CD4-positive, alpha-beta memory T cell (primary cell): ENCODE measurements around the gene IL4R. TPM values are rescaled to one million over a fixed set of nuclear protein-coding genes. Genes with fewer than 3 reads are reported as not detected.
A peak's percentile ranks its signal among the peaks of the same experiment; 100 is the strongest.

Experiments
- CTCF ChIA-PET: fragments of 350-600 bp; sonication (Branson Sonifier 250); formaldehyde crosslinking; loops from one replicate; lab custom pipeline; 2021; ENCODE audit warnings: inconsistent platforms; ENCODE audit not compliant: partially characterized antibody; lab: Charles Lee
- POLR2A ChIA-PET: fragments of 350-600 bp; sonication (Branson Sonifier 250); formaldehyde crosslinking; loops from one replicate; lab custom pipeline; 2021; ENCODE audit not compliant: partially characterized antibody; lab: Charles Lee
- DNase-seq, 5 donors: peaks; one replicate each; pipeline versions ENCODE4 v3.0.0 to v3.0.0-alpha.2; 2020 to 2022; ENCODE audit warnings: mixed read lengths in 1 of 5
- H3K27ac ChIP-seq: one replicate; pipeline ENCODE4 v1.7.0; 2013; ENCODE audit warnings: low read depth, low read length
- H3K27me3 ChIP-seq: 2 replicates; pipeline ENCODE4 v1.7.0; 2013; ENCODE audit warnings: mild to moderate bottlenecking, low read length, moderate library complexity; ENCODE audit not compliant: insufficient read depth
- H3K36me3 ChIP-seq: 2 replicates; pipeline ENCODE4 v1.7.0; 2013; ENCODE audit warnings: mild to moderate bottlenecking, low read length, moderate library complexity; ENCODE audit not compliant: insufficient read depth
- H3K4me1 ChIP-seq: 2 replicates; pipeline ENCODE4 v1.7.0; 2013; ENCODE audit warnings: mild to moderate bottlenecking, low read length, moderate library complexity; ENCODE audit not compliant: insufficient read depth
- H3K4me3 ChIP-seq, 2 donors: one replicate each; pipeline ENCODE4 v1.7.0; 2013; ENCODE audit warnings: low read length in 2 of 2, mild to moderate bottlenecking in 1 of 2
- H3K9me3 ChIP-seq, 2 donors: one replicate each; pipeline ENCODE4 v1.7.0; 2013; ENCODE audit warnings: low read length in 2 of 2, control low read depth in 1 of 2; ENCODE audit not compliant: control insufficient read depth in 1 of 2
- H3K27ac Mint-ChIP-seq, 7 donors: one replicate each; pipeline ENCODE4 v1.8.0; 2020 to 2021; ENCODE audit warnings: mixed read lengths in 7 of 7, mild to moderate bottlenecking in 6 of 7, inconsistent platforms in 3 of 7, moderate library complexity in 3 of 7
- H3K27me3 Mint-ChIP-seq, 2 donors: one replicate each; pipeline ENCODE4 v1.8.0; 2020 to 2021; ENCODE audit warnings: mixed read lengths in 2 of 2
- H3K36me3 Mint-ChIP-seq, 2 donors: one replicate each; pipeline ENCODE4 v1.8.0; 2020 to 2021; ENCODE audit warnings: mixed read lengths in 2 of 2, inconsistent platforms in 1 of 2, mild to moderate bottlenecking in 1 of 2
- H3K4me1 Mint-ChIP-seq, 4 donors: one replicate each; pipeline ENCODE4 v1.8.0; 2020 to 2021; ENCODE audit warnings: mixed read lengths in 4 of 4, mild to moderate bottlenecking in 1 of 4
- H3K4me3 Mint-ChIP-seq, 8 donors: one replicate each; pipeline ENCODE4 v1.8.0; 2020 to 2021; ENCODE audit warnings: mixed read lengths in 8 of 8, mild to moderate bottlenecking in 7 of 8, moderate library complexity in 6 of 8, inconsistent platforms in 3 of 8
- H3K9me3 Mint-ChIP-seq, 8 donors: one replicate each; pipeline ENCODE4 v1.8.0; 2020 to 2021; ENCODE audit warnings: mixed read lengths in 8 of 8, mild to moderate bottlenecking in 5 of 8, inconsistent platforms in 3 of 8, moderate library complexity in 1 of 8
- intact Hi-C: fragments of 100-400 bp; cut with micrococcal nuclease; formaldehyde crosslinking; loops from one replicate; pipeline ENCODE4 v1.15.1; 2023
- polyA plus RNA-seq, 2 donors: library from polyadenylated mRNA; unstranded; fragments of 300-500 nt; fragmentation: Illumina TruSeq; gene quantifications; one replicate each; pipeline ENCODE4 v1.2.3, GENCODE V29; 2021
- total RNA-seq, 2 experiments: library from RNA; stranded (reverse); gene quantifications; one replicate each; pipeline ENCODE4 v1.2.3, GENCODE V29; 2021

Gene IL4R
- total and polyA plus RNA-seq, 4 experiments from 2014 or later = 32.6 to 152 (median 104) TPM

DNA sequence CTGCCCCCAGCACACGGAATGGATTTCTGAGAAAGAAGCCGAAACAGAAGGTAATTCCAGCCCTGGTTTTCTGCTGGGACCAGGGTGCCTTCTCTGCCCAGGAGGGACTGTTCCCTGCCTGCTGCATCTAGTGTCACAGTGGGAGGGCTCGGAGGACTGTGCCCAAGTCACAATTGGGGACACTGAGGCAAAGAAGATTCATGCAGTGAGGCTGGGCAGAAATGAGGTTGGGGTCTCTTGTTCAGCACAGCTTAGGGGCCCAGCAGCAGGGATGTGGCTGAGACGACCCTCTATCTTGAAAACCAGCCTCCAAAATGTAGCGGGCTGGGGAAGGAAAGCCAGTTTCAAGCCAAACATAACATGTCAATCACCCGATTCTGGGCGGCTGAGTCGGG lies 88.8 kb downstream of the IL4R start:
- no peaks in the 10 kb centered on the region for H3K27me3 Mint-ChIP-seq
- Histone ChIP-seq H3K9me3 (no peaks in the 10 kb centered on the region), H3K4me1 (peaks cover 55% of the 10 kb centered on the region), H3K27ac (peak overlapping the region; percentile 83), H3K27me3 (no peaks in the 10 kb centered on the region), H3K4me3 (peak overlapping the region; percentile 69 to 98), H3K36me3 (no peaks in the 10 kb centered on the region)
- intact Hi-C loops = loop anchor here (1.0 to 2.0 kb wide), 6 partner anchors 24 to 167 kb away; no protein-coding TSS in a partner anchor
- peak overlapping the region; percentile 94 to 99 (median 98) for H3K4me3 Mint-ChIP-seq
- no peaks in the 10 kb centered on the region for H3K9me3 Mint-ChIP-seq
- POLR2A ChIA-PET = interaction anchor here (0.8 to 8.7 kb wide), 29 partner anchors 8 to 231 kb away, joined by 3 to 118 read pairs (median 5); partner anchors contain the start of genes GTF3C1, KATNIP and KDM8
- peak overlapping the region; percentile 93 to 99 (median 96) for H3K27ac Mint-ChIP-seq
- peak in 1 of 5 donors; percentile 48 for DNase-seq
- peaks cover 0 to 20% of the 10 kb centered on the region in 2 donors for H3K36me3 Mint-ChIP-seq
- H3K4me1 Mint-ChIP-seq = peaks cover 38 to 85% (median 59%) of the 10 kb centered on the region in 4 donors
- CTCF ChIA-PET = interaction anchor here (0.8 to 1.7 kb wide), 3 partner anchors 8 to 225 kb away, joined by 3 to 6 read pairs (median 4); no protein-coding TSS in a partner anchor

DNA sequence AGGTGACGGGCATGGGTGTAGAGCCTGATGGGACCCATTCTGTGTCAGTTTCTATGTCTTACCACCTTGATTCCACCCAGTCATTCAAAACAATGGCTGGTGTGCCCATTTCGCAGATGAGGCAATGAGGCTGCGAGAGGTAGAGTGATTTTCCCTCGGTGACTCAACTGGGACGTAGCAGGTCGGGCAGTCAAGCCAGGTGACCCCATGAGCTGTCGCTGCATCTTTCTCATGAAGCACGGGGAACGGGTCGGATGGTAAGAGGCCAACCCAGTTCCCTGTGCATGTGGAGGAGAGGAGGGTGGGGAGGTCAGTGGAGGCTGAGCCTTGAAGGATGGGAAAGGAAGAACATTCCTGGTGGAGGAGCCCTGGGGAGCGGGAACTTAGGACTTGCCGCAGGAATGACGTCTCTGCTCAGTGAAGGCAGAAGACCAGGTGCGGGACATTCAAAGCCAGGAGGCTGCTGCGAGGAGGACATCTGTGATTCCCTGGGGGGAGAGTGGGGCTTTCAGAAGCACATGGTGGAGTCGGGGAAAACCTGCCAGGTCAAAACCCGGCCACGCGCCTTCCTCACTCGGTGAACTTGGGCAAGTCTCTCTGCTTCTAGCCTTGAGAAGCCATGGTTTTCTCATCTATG lies 89.3 kb downstream of the IL4R start:
- H3K27me3 Mint-ChIP-seq = no peaks in the 10 kb centered on the region
- Histone ChIP-seq H3K4me3 (peak overlapping the region; percentile 69 to 98), H3K27ac (peak overlapping the region; percentile 83), H3K27me3 (no peaks in the 10 kb centered on the region), H3K9me3 (no peaks in the 10 kb centered on the region), H3K4me1 (peaks cover 60% of the 10 kb centered on the region), H3K36me3 (no peaks in the 10 kb centered on the region)
- DNase-seq = peak in 3 of 5 donors; percentile 18 to 70 (median 40)
- peak overlapping the region; percentile 93 to 99 (median 96) for H3K27ac Mint-ChIP-seq
- CTCF ChIA-PET = interaction anchor here (1.0 to 3.1 kb wide), 5 partner anchors 11 to 203 kb away, joined by 3 to 16 read pairs (median 4); no protein-coding TSS in a partner anchor
- H3K4me3 Mint-ChIP-seq = peak overlapping the region; percentile 94 to 99 (median 98)
- H3K9me3 Mint-ChIP-seq = no peaks in the 10 kb centered on the region
- peaks cover 0 to 21% of the 10 kb centered on the region in 2 donors for H3K36me3 Mint-ChIP-seq
- POLR2A ChIA-PET = interaction anchor here (0.7 to 8.7 kb wide), 21 partner anchors 10 to 225 kb away, joined by 3 to 118 read pairs (median 5); partner anchors contain the start of gene KDM8
- peaks cover 43 to 90% (median 64%) of the 10 kb centered on the region in 4 donors for H3K4me1 Mint-ChIP-seq
- intact Hi-C loops = loop anchor here (1.0 to 2.0 kb wide), 6 partner anchors 24 to 168 kb away; no protein-coding TSS in a partner anchor

DNA sequence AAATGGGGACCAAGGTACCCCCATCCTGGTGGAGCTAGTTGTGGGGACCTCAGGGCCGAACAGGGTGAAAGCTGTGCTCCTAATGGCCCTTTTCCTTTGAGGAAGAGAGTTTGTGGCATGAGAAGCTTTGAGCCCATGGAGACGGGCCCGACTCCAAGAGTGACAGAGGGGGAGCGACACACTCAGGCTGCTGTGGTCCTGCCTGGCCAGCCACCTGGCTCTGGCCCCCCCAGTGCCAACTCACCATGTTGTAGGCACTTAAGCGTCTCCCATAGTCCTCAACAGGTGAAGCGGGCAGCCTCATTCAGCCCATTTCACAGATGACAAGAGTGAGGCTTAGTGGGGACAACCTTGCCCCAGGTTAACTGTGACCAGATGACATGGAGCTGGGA lies 89.8 kb downstream of the IL4R start:
- Mint-ChIP-seq H3K27me3 (no peaks in the 10 kb centered on the region), H3K4me3 (peak overlapping the region; percentile 94 to 99 (median 98)), H3K9me3 (no peaks in the 10 kb centered on the region), H3K36me3 (peaks cover 0 to 25% of the 10 kb centered on the region in 2 donors), H3K27ac (peak overlapping the region; percentile 93 to 99 (median 96)), H3K4me1 (peaks cover 46 to 92% (median 69%) of the 10 kb centered on the region in 4 donors)
- Histone ChIP-seq H3K36me3 (no peaks in the 10 kb centered on the region), H3K4me3 (peak overlapping the region; percentile 69 to 98), H3K27me3 (no peaks in the 10 kb centered on the region), H3K4me1 (peaks cover 65% of the 10 kb centered on the region), H3K9me3 (no peaks in the 10 kb centered on the region), H3K27ac (peak overlapping the region; percentile 83)
- ChIA-PET POLR2A (interaction anchor here (0.7 to 8.7 kb wide), 13 partner anchors 10 to 204 kb away, joined by 3 to 118 read pairs (median 9); partner anchors contain the start of gene KDM8), CTCF (interaction anchor here (1.0 to 3.1 kb wide), 7 partner anchors 12 to 204 kb away, joined by 3 to 16 read pairs (median 4); no protein-coding TSS in a partner anchor)
- no peak for DNase-seq
- intact Hi-C loops = loop anchor here (2.0 kb wide), 4 partner anchors 23 to 89 kb away; no protein-coding TSS in a partner anchor

DNA sequence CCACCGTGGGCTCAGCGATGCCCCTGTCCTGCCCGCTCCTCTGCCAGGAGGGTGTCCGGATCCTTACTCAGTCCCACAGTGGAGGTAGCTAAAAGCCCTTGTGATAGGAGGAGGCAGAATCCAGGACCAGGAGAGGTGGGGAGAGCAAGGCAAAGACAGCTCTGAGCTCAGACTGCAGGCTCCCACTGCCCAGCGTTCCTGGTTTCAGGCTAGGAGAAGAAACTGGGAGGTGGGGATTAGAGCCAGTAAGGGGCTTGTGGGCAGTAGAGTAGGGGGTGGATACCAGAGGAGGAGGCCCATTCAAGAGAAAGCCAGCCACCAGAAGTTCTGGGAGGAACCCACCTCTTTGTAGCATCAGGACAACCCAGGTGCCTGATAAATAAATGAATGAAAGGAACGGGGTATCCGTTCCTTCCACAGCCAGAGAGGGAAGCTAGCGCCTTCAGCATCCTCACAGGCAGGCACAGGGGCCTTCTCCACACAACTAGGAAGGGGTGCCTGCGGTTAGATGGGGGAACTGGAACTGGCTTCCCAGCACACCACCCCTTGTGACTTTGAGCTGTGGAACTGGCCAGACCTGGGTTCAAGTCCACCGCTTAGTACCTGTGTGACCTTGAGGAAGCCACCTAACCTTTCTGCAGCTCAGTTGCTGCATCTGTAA lies 90.5 kb downstream of the IL4R start:
- H3K36me3 ChIP-seq = no peaks in the 10 kb centered on the region
- Mint-ChIP-seq H3K9me3 (no peaks in the 10 kb centered on the region), H3K36me3 (peaks cover 0 to 26% of the 10 kb centered on the region in 2 donors), H3K4me3 (peak overlapping the region; percentile 94 to 99 (median 98)), H3K27ac (peak overlapping the region; percentile 94 to 99 (median 96)), H3K4me1 (peaks cover 49 to 90% (median 70%) of the 10 kb centered on the region in 4 donors), H3K27me3 (no peaks in the 10 kb centered on the region)
- peaks cover 70% of the 10 kb centered on the region for H3K4me1 ChIP-seq
- H3K4me3 ChIP-seq = peak overlapping the region; percentile 69 to 98
- no peaks in the 10 kb centered on the region for H3K9me3 ChIP-seq
- H3K27me3 ChIP-seq = no peaks in the 10 kb centered on the region
- DNase-seq = no peak
- intact Hi-C loops = no loop called here
- POLR2A ChIA-PET = interaction anchor here (0.7 to 8.7 kb wide), 17 partner anchors 17 to 205 kb away, joined by 3 to 118 read pairs (median 6); partner anchors contain the start of gene KDM8
- CTCF ChIA-PET = interaction anchor here (1.0 to 3.1 kb wide), 11 partner anchors 12 to 249 kb away, joined by 3 to 16 read pairs (median 4); no protein-coding TSS in a partner anchor
- peak overlapping the region; percentile 83 for H3K27ac ChIP-seq

DNA sequence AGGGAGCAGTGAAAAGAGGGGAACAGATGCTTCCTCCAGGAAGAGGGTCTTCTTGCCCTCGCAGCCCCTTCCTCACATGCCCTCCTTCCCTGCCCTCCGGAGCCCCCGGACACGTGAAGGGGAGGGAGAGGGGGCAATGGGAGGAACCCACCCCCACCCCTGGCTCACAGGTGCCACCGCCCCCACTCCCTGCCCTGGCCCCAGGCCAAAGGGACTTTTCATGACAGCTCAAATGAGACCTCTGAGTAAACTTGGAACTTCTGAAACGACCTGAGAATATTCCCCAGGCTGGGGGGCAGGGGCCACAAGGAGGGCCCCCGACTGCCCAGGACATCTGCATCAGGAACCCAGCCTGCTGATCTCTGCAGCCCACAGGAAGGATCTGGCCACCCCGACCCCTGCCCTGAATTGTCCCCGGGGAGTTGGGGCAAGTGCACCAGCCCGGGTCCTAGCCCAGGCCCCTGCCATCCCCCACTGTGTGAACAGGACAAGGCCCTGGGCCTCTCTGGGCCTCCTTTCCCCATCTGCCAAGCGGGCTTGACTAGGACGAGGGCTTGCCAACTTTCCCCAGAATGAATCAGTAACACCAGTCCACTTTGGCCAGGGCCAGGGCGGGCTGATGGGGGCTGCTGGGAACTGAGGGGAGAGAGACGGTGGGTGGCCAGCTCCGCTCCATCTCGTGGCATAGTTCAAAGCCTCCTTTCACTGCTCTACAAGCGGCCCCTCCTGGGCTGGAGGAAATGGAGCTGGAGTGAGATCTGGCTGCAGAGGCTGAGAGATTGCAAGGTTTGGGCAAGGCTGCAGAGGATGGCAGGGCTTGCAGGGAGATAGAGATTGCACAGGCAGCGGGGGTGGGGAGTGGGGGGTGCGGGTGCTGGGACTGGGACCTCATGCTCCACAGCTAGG lies 92.0 kb downstream of the IL4R start:
- H3K9me3 Mint-ChIP-seq = no peaks in the 10 kb centered on the region
- no peaks in the 10 kb centered on the region for H3K27me3 Mint-ChIP-seq
- peaks cover 6 to 33% of the 10 kb centered on the region in 2 donors for H3K36me3 Mint-ChIP-seq
- intact Hi-C loops = no loop called here
- Histone ChIP-seq H3K9me3 (no peaks in the 10 kb centered on the region), H3K36me3 (no peaks in the 10 kb centered on the region), H3K4me3 (peak overlapping the region in 1 of 2 donors; percentile 42), H3K4me1 (peaks cover 82% of the 10 kb centered on the region), H3K27ac (peak overlapping the region; percentile 66), H3K27me3 (no peaks in the 10 kb centered on the region)
- H3K4me1 Mint-ChIP-seq = peaks cover 56 to 87% (median 71%) of the 10 kb centered on the region in 4 donors
- POLR2A ChIA-PET = interaction anchor here (0.9 to 8.7 kb wide), 27 partner anchors 12 to 206 kb away, joined by 3 to 118 read pairs (median 5); partner anchors contain the start of genes GTF3C1, KATNIP and KDM8
- CTCF ChIA-PET = interaction anchor here (0.6 to 3.1 kb wide), 14 partner anchors 10 to 251 kb away, joined by 3 to 16 read pairs (median 4); no protein-coding TSS in a partner anchor
- peak in 1 of 5 donors; percentile 61 for DNase-seq
- peak overlapping the region; percentile 84 to 99 (median 93) for H3K27ac Mint-ChIP-seq
- peak overlapping the region; percentile 71 to 99 (median 96) for H3K4me3 Mint-ChIP-seq
